PC-3 (cell line): ENCODE results near the gene DEFB131B.
"Not testable (repeated sequence)": the region's sequence is repeated elsewhere in the genome, so short reads cannot be mapped to it uniquely, and the experiment has no call there.

ENCODE experiments used
- CTCF ChIP-seq: fragments of 300-600 bp; sonication (generic); conservative IDR thresholded peaks from 2 replicates; pipeline ENCODE4 v1.5.1; 2017; ENCODE audit warnings: antibody characterized with exemption, low read depth, mild to moderate bottlenecking, low read length
- EZH2 ChIP-seq: fragments of 300-600 bp; sonication (generic); IDR thresholded peaks from one replicate; pipeline ENCODE4 v1.6.1; 2017; ENCODE audit warnings: antibody characterized with exemption, mild to moderate bottlenecking, low read length; ENCODE audit not compliant: unreplicated experiment
- EZH2phosphoT487 ChIP-seq: fragments of 300-600 bp; sonication (generic); IDR thresholded peaks from 2 replicates; pipeline ENCODE4 v1.6.1; 2018; ENCODE audit warnings: mild to moderate bottlenecking, antibody characterized with exemption, low read length, borderline replicate concordance

GRCh38 chr11:71869931-71870330 is 8.3 kb upstream of the DEFB131B start:
- not testable (repeated sequence) for TF ChIP-seq CTCF, EZH2phosphoT487, EZH2
